Osteocyte (in vitro differentiated cells): Measurements from ENCODE around the gene IL3. TPM values are rescaled to one million over a fixed set of nuclear protein-coding genes. Genes with fewer than 3 reads are reported as not detected.

Experiments
- DNase-seq: peaks from one replicate; pipeline ENCODE4 v3.0.0; 2021; ENCODE audit warnings: mixed read lengths; ENCODE audit not compliant: unreplicated experiment; ENCODE audit errors: extremely low spot score
- H3K27ac Mint-ChIP-seq: one replicate; pipeline ENCODE4 v1.8.0; 2021; ENCODE audit warnings: mild to moderate bottlenecking, mixed read lengths; ENCODE audit not compliant: unreplicated experiment
- H3K27me3 Mint-ChIP-seq: one replicate; pipeline ENCODE4 v1.8.0; 2021; ENCODE audit warnings: mixed read lengths; ENCODE audit not compliant: unreplicated experiment
- H3K36me3 Mint-ChIP-seq: one replicate; pipeline ENCODE4 v1.8.0; 2021; ENCODE audit warnings: mixed read lengths; ENCODE audit not compliant: unreplicated experiment
- H3K4me1 Mint-ChIP-seq: one replicate; pipeline ENCODE4 v1.8.0; 2021; ENCODE audit warnings: mixed read lengths; ENCODE audit not compliant: unreplicated experiment
- H3K4me3 Mint-ChIP-seq: one replicate; pipeline ENCODE4 v1.8.0; 2021; ENCODE audit warnings: mild to moderate bottlenecking, moderate library complexity, mixed read lengths; ENCODE audit not compliant: unreplicated experiment
- H3K9me3 Mint-ChIP-seq: one replicate; pipeline ENCODE4 v1.8.0; 2021; ENCODE audit warnings: mixed read lengths; ENCODE audit not compliant: unreplicated experiment
- total RNA-seq: library from RNA; stranded (reverse); gene quantifications from 2 replicates; pipeline ENCODE4 v1.2.1, GENCODE V29; 2021
- TF ChIP-seq, protein P1 (sequence below): fragments of 200-600 bp; sonication (generic); IDR thresholded peaks from 2 replicates; pipeline ENCODE4 v1.5.0; 2021; ENCODE audit warnings: antibody characterized with exemption, mild to moderate bottlenecking, moderate library complexity

IL3 gene
- total RNA-seq, 1 donor from 2014 or later, result not detected

DNA sequence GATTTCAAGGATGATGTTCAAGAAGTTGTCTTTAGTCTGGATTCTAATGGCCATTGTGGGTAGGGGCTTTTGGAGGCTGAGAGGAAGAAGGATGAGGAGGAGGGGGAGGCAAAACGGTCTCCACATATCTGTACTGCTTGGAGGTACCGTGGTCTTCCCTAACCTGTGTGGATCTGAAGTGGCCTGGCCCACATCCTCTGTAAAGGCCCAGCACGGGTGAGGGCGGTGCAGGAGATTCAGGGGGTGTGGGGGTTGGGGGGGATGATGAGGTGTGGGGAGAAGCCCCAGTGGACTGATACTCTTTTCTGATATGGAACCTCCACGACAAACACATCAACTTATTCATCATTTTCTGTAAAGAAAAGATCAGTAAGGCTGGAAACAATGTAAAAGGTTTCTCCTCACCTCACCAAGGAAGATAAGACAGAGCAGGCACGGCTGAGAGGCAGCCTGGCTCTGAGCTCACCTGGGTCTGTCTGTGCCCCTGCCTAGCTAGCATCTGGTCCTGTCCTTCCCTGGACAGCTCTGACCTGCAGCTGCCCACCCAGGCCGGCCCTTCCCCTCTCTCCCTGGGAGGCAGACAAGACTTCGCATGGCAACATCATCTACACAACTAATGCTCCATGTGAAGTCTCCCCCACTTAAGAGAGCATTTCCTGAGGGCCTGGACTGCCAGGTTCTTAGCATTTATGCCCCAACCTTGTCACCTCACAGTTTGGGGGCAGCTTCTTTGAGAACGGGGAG, 5.6 kb upstream of the IL3 start:
- Mint-ChIP-seq H3K36me3 (no peaks in the 10 kb centered on the region), H3K9me3 (no peaks in the 10 kb centered on the region), H3K27me3 (peaks cover 25% of the 10 kb centered on the region), H3K27ac (no peak overlapping the region), H3K4me1 (no peaks in the 10 kb centered on the region), H3K4me3 (no peak overlapping the region)
- DNase-seq, result peak; percentile 78
- TF ChIP-seq, protein P1, sequence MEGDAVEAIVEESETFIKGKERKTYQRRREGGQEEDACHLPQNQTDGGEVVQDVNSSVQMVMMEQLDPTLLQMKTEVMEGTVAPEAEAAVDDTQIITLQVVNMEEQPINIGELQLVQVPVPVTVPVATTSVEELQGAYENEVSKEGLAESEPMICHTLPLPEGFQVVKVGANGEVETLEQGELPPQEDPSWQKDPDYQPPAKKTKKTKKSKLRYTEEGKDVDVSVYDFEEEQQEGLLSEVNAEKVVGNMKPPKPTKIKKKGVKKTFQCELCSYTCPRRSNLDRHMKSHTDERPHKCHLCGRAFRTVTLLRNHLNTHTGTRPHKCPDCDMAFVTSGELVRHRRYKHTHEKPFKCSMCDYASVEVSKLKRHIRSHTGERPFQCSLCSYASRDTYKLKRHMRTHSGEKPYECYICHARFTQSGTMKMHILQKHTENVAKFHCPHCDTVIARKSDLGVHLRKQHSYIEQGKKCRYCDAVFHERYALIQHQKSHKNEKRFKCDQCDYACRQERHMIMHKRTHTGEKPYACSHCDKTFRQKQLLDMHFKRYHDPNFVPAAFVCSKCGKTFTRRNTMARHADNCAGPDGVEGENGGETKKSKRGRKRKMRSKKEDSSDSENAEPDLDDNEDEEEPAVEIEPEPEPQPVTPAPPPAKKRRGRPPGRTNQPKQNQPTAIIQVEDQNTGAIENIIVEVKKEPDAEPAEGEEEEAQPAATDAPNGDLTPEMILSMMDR, result no peak

DNA sequence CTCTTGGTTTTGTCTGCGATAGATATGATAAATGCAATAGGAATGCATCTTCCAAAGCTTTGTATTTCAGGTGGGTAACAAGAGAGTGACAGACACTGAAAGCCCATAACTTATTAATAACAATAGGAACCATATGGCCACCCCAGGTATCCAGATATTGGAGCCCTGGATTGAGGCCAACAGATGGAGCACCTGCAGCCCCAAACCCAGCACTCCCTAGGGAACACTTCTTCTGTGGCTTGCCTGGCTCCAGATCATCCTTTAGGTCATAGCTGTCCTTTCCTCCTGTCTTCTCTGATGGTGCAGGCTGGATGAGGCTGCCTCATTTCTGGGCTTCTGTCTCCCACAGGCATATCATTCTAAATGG, 5.0 kb upstream of the IL3 start:
- H3K27me3 Mint-ChIP-seq, result peaks cover 24% of the 10 kb centered on the region
- no peaks in the 10 kb centered on the region for H3K9me3 Mint-ChIP-seq
- no peak overlapping the region for H3K4me3 Mint-ChIP-seq
- DNase-seq, result no peak
- H3K4me1 Mint-ChIP-seq, result no peaks in the 10 kb centered on the region
- H3K27ac Mint-ChIP-seq, result no peak overlapping the region
- H3K36me3 Mint-ChIP-seq, result no peaks in the 10 kb centered on the region
- TF ChIP-seq, protein P1, result no peak

DNA sequence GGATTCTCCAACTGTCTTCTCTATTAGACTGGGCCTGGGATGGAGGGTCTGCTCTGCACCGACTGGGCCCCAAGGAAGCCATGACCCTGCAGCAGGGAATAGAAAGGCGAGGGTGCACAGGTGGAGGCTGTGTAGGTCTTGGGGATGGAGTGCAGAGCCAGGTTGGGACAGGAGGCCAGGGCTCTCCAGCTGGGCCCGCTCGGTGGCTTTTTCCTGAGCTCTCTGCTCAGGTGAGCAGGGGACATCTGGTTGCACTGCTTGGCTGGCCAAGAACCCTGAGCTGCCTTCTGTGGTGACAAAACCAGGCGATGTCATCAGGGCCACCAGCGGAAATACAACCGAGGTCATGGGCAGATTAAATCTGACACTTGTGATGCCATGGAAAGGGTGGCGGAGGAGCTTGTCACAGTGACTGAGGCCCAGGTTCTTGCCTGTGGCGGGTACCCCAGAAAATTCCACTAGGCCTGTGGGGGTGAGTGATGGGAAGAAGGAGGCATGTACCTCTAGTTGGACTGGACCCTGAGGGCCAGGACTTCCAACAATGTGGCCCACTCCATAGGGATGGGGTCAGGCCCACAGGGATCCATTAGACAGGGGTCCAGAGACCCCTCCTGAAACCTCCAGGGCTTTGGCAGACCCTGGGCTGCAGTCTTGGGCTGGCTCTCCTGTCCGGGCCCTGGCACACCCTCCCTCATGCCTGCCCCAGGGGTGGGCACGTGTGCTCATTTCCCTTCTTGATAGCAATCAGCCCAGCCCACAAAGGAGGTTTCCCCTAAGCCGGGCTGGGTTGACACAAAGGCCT, 4.4 kb upstream of the IL3 start:
- no peaks in the 10 kb centered on the region for H3K9me3 Mint-ChIP-seq
- no peaks in the 10 kb centered on the region for H3K36me3 Mint-ChIP-seq
- no peak overlapping the region for H3K27ac Mint-ChIP-seq
- H3K4me1 Mint-ChIP-seq, result no peaks in the 10 kb centered on the region
- TF ChIP-seq, protein P1, result no peak
- no peak overlapping the region for H3K4me3 Mint-ChIP-seq
- peaks cover 19% of the 10 kb centered on the region for H3K27me3 Mint-ChIP-seq
- DNase-seq, result peak; percentile 79

DNA sequence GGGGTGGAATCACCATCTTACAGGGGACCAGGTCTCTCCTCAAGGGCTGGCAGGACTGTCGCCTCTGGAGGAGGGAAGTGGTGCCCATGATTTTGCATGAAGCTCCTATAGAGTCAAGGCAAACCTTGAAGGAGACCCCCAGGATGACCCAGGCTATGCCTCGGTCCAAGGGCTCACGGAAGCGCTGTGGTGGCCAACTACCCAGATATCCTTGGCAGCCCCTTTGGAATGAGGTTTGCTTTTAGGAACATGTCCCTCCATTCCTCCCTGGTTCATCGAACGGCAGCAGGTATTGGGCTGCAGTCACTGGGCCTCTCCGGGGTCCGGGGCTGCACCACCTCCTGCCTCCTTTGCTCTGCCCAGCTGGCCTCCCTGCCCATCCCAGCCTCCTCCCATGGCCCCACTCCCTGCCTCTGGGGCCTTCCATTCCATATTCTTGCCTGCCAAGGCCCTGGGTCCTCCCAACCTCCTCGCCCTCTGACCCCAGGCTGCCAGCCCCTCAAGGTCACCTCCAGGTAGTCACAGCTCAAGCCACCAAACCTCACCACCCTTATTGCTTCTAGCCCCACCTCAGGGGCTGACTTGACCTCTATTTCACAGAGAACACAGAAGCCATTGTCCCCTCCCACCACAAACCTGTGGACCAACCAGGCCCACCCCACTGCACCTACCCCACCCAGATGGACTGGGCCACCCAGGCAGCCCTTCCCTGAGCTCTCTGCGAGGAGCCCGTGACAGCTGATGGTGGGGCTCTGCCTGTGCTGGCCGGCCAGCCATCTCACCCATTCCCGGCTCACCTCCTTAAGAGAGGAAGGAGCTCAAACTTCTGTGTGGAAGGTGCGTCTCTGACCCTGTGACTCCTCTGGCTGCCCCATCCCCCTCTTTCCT, 3.6 kb upstream of the IL3 start:
- no peak overlapping the region for H3K27ac Mint-ChIP-seq
- DNase-seq, result peak; percentile 73
- no peaks in the 10 kb centered on the region for H3K36me3 Mint-ChIP-seq

More for the DNA sequence above, 3.6 kb upstream of the IL3 start:
- Mint-ChIP-seq H3K4me1 (no peaks in the 10 kb centered on the region), H3K9me3 (no peaks in the 10 kb centered on the region), H3K27me3 (peaks cover 13% of the 10 kb centered on the region), H3K4me3 (no peak overlapping the region)
- TF ChIP-seq, protein P1, result no peak
